GM12892 (cell line): ENCODE results near the gene SCN9A.

Experiments
- POLR2A ChIP-seq: IDR thresholded peaks from 2 replicates; pipeline ENCODE4 v1.6.1; 2011; ENCODE audit warnings: low read depth, low read length, control low read depth
- POLR2AphosphoS5 ChIP-seq: IDR thresholded peaks from 2 replicates; pipeline ENCODE4 v1.6.1; 2011; ENCODE audit warnings: low read depth, low read length, control low read depth

DNA sequence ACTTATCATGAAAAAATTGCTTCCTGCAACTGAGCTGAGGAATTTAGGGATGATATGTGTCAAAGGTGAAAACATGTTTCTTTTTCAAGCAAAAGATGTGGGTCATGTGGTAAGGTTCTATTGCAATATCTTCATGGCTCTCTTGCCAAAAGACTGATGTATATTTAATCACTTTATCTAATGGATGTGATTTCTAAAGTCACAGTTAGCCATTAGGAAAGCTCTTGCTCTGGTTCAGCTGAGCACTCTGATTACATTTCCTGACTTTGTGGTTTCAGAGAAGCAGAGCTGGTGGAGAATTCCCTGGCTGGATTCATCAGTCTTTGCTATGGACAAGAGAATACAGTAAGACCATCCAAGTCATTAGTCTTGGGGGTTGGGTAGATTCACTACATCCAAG, 24.4 kb downstream of the SCN9A start:
- TF ChIP-seq POLR2A (no peak), POLR2AphosphoS5 (no peak)
